ENCODE data around the gene SLC7A14. TPM values are rescaled to one million over a fixed set of nuclear protein-coding genes. Genes with fewer than 3 reads are reported as not detected.

Gene SLC7A14
- total and polyA plus RNA-seq, 2 of the 13 experiments (the other 11 are each of a cell fraction or from before 2014, with no cell fraction given): not detected

DNA sequence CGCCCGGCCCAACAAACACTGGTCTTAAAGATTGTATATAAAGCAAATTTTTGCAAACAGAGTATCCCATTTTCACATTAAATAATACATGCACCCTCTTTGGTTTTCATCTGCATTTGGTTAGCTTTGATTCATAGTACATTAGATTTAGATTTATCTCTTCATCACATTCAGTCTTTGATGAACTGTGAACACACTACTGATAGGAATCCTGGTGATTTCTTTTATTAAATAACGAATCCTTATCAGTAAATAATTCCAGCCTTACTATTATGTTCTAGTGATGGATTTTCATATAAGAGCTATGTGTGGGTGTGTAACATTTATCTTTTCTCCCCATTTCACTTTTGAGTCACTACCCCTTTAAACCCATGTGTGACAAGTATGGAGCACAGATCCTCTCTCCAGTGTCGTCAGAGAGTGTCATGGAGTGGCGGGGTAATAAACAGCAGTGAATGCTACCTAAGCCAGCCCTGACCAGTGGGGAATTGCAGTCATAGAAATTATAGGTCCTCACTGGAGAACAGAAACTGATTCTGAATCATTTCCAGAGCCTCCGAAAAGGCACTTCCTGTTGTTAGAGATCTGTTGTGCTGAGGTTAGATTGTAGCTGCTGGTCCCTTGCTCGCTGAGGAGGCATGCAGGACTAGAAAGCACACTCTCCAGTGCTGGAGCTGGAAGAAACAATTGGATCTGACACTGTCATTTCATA is 22.0 kb downstream of the SLC7A14 start:
- H3K4me1 ChIP-seq (ENCODE audit: insufficient read depth, low read length): no peaks in the 10 kb centered on the region
- H3K36me3 ChIP-seq (replicated peaks in 1 of 2; ENCODE audit: control insufficient read depth in 1 of 2, insufficient read depth in 2 of 2, low read length in 2 of 2): no peaks in the 10 kb centered on the region
- no peak overlapping the region for H3K27ac ChIP-seq (ENCODE audit: extremely low read length, insufficient read depth, low read length)
- ATAC-seq (no peak), DNase-seq (ENCODE audit: low spot score) (no peak), FAIRE-seq (no peak)
- no peak overlapping the region for H3K9ac ChIP-seq (ENCODE audit: insufficient read depth, low read depth, low read length)
- CTCF ChIA-PET (ENCODE audit: low intra/inter-chr PET ratio, low total read pairs): no interaction called here
- no TSS peak for BruUV-seq (replicated peaks)
- H3K79me2 ChIP-seq (ENCODE audit: insufficient read depth, low read length): no peaks in the 10 kb centered on the region
- H3K9me3 ChIP-seq (ENCODE audit: low read length): no peaks in the 10 kb centered on the region
- H2AFZ ChIP-seq (ENCODE audit: low read length): no peak overlapping the region
- intact Hi-C loops (cut with micrococcal nuclease; ENCODE audit: unreplicated experiment): no loop called here
- no peak overlapping the region for H3K4me2 ChIP-seq (ENCODE audit: low read depth, low read length)
- no peak overlapping the region for H3K4me3 ChIP-seq (replicated peaks in 1 of 3; ENCODE audit: insufficient read depth in 1 of 3, low read depth in 2 of 3, low read length in 3 of 3)
- POLR2A ChIA-PET: no interaction called here
- no peaks in the 10 kb centered on the region for H4K20me1 ChIP-seq (ENCODE audit: insufficient read depth, low read length)
- no peaks in the 10 kb centered on the region; a peak in 1 of 5 replicates for H3K27me3 ChIP-seq (ENCODE audit: control insufficient read depth in 1 of 2, insufficient read depth in 2 of 2, low read length in 2 of 2)
- TF ChIP-seq CREB1 (IDR thresholded peaks at IDR 0.05): peak; percentile 39
- TF ChIP-seq CREB1 (CRISPR knock-in tag; IDR thresholded peaks at IDR 0.05): no peak
- TF ChIP-seq, protein P1, sequence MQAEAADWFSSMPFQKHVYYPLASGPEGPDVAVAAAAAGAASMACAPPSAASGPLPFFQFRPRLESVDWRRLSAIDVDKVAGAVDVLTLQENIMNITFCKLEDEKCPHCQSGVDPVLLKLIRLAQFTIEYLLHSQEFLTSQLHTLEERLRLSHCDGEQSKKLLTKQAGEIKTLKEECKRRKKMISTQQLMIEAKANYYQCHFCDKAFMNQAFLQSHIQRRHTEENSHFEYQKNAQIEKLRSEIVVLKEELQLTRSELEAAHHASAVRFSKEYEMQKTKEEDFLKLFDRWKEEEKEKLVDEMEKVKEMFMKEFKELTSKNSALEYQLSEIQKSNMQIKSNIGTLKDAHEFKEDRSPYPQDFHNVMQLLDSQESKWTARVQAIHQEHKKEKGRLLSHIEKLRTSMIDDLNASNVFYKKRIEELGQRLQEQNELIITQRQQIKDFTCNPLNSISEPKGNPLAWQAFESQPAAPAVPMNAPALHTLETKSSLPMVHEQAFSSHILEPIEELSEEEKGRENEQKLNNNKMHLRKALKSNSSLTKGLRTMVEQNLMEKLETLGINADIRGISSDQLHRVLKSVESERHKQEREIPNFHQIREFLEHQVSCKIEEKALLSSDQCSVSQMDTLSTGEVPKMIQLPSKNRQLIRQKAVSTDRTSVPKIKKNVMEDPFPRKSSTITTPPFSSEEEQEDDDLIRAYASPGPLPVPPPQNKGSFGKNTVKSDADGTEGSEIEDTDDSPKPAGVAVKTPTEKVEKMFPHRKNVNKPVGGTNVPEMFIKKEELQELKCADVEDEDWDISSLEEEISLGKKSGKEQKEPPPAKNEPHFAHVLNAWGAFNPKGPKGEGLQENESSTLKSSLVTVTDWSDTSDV (CRISPR knock-in tag; IDR thresholded peaks at IDR 0.05): no peak
- TF ChIP-seq, protein P2, sequence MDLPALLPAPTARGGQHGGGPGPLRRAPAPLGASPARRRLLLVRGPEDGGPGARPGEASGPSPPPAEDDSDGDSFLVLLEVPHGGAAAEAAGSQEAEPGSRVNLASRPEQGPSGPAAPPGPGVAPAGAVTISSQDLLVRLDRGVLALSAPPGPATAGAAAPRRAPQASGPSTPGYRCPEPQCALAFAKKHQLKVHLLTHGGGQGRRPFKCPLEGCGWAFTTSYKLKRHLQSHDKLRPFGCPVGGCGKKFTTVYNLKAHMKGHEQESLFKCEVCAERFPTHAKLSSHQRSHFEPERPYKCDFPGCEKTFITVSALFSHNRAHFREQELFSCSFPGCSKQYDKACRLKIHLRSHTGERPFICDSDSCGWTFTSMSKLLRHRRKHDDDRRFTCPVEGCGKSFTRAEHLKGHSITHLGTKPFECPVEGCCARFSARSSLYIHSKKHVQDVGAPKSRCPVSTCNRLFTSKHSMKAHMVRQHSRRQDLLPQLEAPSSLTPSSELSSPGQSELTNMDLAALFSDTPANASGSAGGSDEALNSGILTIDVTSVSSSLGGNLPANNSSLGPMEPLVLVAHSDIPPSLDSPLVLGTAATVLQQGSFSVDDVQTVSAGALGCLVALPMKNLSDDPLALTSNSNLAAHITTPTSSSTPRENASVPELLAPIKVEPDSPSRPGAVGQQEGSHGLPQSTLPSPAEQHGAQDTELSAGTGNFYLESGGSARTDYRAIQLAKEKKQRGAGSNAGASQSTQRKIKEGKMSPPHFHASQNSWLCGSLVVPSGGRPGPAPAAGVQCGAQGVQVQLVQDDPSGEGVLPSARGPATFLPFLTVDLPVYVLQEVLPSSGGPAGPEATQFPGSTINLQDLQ (CRISPR knock-in tag; IDR thresholded peaks at IDR 0.05): no peak
- in situ Hi-C loops (cut with HindIII; ENCODE audit: extremely low pct_ligation_motif_present, low pct_unique_long_range_greater_than_20kb): no loop called here
- 31% methylated on average over 7 of the region's 7 CpGs for WGBS (ENCODE audit: low lambda C conversion rate)
